ENCODE data around the gene INTU.

The INTU gene

DNA sequence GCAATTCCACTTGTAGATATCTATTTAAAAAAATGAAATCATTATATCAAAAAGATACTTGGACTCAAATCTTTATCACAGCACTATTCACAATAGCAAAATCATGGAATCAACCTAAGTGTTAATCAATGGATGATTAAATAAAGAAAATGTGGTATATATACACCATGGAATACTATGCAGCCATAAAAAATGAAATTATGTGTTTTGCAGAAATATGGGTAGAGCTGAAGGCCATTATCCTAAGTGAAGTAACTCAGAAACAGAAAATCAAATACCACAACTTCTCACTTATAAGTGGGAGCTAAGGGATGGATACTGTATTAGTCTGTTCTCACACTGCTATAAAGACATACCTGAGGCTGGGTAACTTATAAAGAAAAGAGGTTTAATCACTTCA is 14.3 kb upstream of the INTU start:
- Histone ChIP-seq H3K27me3 (ENCODE audit: low read depth, low read length) (peaks cover 8% of the 10 kb centered on the region), H3K36me3 (ENCODE audit: control insufficient read depth in 1 of 2, insufficient read depth in 2 of 2, low read length in 2 of 2) (no peaks in the 10 kb centered on the region), H3K4me3 (ENCODE audit: low read depth in 1 of 2, low read length in 2 of 2) (no peak overlapping the region), H3K9me3 (ENCODE audit: control insufficient read depth in 1 of 2, low read length in 2 of 2) (no peaks in the 10 kb centered on the region), H3K4me1 (ENCODE audit: control insufficient read depth in 1 of 2, insufficient read depth in 2 of 2, low read length in 2 of 2) (peaks cover 0 to 6% of the 10 kb centered on the region in 2 donors), H3K27ac (ENCODE audit: low read length) (no peak overlapping the region)

DNA sequence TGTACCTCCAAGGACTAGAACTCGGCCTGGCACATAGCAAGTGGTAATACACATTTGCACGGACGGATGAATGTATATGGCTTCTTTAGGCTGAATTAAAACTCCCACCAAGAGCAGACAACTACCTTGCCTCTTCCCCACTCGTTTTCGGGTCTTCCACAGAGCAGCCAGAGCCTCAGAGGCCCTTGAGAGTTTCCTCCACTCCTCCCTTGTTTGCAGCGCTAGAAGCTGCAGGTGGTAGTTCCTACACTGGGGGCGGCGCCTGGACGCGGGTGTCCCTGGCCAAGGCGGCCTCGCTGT is 10.2 kb upstream of the INTU start:
- peaks cover 0 to 6% of the 10 kb centered on the region in 2 donors for H3K4me1 ChIP-seq (ENCODE audit: control insufficient read depth in 1 of 2, insufficient read depth in 2 of 2, low read length in 2 of 2)
- H3K36me3 ChIP-seq (ENCODE audit: control insufficient read depth in 1 of 2, insufficient read depth in 2 of 2, low read length in 2 of 2) = no peaks in the 10 kb centered on the region
- H3K27me3 ChIP-seq (ENCODE audit: low read depth, low read length) = peaks cover 15% of the 10 kb centered on the region
- no peaks in the 10 kb centered on the region for H3K9me3 ChIP-seq (ENCODE audit: control insufficient read depth in 1 of 2, low read length in 2 of 2)
- peak overlapping the region; percentile 63 to 90 for H3K4me3 ChIP-seq (ENCODE audit: low read depth in 1 of 2, low read length in 2 of 2)
- no peak overlapping the region for H3K27ac ChIP-seq (ENCODE audit: low read length)

DNA sequence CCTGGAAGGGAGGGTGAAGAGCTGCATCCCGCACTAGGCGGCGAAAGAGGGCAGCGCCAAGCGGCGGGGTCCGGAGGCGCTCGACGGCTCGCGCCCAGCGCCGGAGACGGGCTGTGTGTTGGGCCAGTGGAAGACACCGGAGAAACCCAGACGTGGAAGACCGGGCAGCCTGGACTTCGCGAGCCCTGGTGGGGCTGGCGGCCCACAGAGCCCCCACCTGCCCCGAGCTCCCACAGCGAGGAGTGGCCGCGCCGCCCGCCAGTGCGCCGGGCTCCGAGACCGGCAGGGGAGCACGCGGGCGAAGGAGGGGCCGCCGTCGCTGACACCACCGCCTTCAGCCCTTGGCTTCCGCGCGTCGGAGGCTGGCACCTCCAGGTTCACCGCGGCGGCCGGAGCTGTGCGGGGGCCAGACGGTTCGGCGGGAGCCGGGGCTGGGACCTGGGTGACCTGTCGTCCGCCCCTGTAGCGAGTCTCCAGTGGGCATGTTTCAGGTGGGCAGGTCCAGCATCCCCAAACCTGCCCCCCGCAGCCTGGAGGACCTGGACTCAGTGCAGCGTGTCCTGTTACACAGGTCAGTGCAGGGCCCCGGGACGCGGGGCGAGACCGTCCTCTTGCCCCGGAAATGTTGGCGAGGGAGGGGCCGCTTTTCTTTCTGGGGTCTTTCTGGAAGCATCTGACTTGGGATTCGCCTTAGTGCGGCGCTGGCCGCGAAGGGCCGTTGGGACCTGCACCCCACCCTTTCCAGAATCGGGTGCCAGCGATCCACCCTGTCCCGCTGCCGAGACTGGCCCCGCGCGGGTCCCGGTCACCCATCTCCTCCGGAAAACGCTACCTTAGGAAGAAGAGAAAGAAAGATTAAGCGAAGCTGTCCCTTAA is 9.6 kb upstream of the INTU start:
- Histone ChIP-seq H3K9me3 (ENCODE audit: control insufficient read depth in 1 of 2, low read length in 2 of 2) (no peaks in the 10 kb centered on the region), H3K27me3 (ENCODE audit: low read depth, low read length) (peaks cover 15% of the 10 kb centered on the region), H3K36me3 (ENCODE audit: control insufficient read depth in 1 of 2, insufficient read depth in 2 of 2, low read length in 2 of 2) (no peaks in the 10 kb centered on the region), H3K4me3 (ENCODE audit: low read depth in 1 of 2, low read length in 2 of 2) (peak overlapping the region; percentile 63 to 90), H3K27ac (ENCODE audit: low read length) (no peak overlapping the region), H3K4me1 (ENCODE audit: control insufficient read depth in 1 of 2, insufficient read depth in 2 of 2, low read length in 2 of 2) (peaks cover 0 to 6% of the 10 kb centered on the region in 2 donors)

DNA sequence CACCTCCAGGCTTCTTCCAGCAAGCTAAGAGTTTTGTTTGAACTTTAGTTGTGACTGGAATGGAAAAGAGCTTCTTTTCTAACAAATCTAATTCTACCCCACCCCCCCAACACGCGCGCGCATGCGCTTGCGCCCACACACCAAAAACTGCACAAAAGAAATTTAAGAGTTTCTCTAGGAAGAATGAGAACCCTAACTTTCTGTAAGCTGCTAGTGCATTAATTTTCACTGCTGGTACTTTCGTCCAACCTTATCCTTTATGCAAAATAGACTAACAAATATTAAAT is 9.0 kb upstream of the INTU start:
- no peaks in the 10 kb centered on the region for H3K36me3 ChIP-seq (ENCODE audit: control insufficient read depth in 1 of 2, insufficient read depth in 2 of 2, low read length in 2 of 2)
- H3K4me3 ChIP-seq (ENCODE audit: low read depth in 1 of 2, low read length in 2 of 2) = peak overlapping the region; percentile 63 to 90
- peaks cover 15% of the 10 kb centered on the region for H3K27me3 ChIP-seq (ENCODE audit: low read depth, low read length)
- H3K9me3 ChIP-seq (ENCODE audit: control insufficient read depth in 1 of 2, low read length in 2 of 2) = no peaks in the 10 kb centered on the region
- no peak overlapping the region for H3K27ac ChIP-seq (ENCODE audit: low read length)
- H3K4me1 ChIP-seq (ENCODE audit: control insufficient read depth in 1 of 2, insufficient read depth in 2 of 2, low read length in 2 of 2) = peaks cover 0 to 6% of the 10 kb centered on the region in 2 donors

DNA sequence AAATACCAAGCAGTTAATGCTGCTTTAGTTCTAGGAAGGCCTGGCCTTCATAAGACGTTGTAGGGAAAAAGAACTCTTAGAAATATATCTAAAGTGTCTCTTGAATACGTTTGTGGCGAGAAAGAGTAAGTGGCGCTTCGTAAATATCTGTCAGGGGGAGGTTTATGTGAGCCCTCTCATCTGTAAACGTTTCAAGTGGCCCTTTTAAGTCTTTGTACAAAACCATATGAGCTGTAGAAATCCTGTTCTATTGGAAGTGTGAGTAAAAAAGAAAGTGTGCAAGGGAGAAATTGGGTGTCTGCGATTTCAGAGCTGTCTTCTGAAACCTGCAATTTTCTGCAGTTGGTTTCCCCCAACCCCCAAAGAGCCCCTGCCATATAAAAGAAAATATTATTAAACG is 8.6 kb upstream of the INTU start:
- no peaks in the 10 kb centered on the region for H3K9me3 ChIP-seq (ENCODE audit: control insufficient read depth in 1 of 2, low read length in 2 of 2)
- H3K27ac ChIP-seq (ENCODE audit: low read length) = no peak overlapping the region
- peaks cover 0 to 6% of the 10 kb centered on the region in 2 donors for H3K4me1 ChIP-seq (ENCODE audit: control insufficient read depth in 1 of 2, insufficient read depth in 2 of 2, low read length in 2 of 2)
- H3K36me3 ChIP-seq (ENCODE audit: control insufficient read depth in 1 of 2, insufficient read depth in 2 of 2, low read length in 2 of 2) = no peaks in the 10 kb centered on the region
- peaks cover 15% of the 10 kb centered on the region for H3K27me3 ChIP-seq (ENCODE audit: low read depth, low read length)
- peak overlapping the region; percentile 63 to 90 for H3K4me3 ChIP-seq (ENCODE audit: low read depth in 1 of 2, low read length in 2 of 2)

DNA sequence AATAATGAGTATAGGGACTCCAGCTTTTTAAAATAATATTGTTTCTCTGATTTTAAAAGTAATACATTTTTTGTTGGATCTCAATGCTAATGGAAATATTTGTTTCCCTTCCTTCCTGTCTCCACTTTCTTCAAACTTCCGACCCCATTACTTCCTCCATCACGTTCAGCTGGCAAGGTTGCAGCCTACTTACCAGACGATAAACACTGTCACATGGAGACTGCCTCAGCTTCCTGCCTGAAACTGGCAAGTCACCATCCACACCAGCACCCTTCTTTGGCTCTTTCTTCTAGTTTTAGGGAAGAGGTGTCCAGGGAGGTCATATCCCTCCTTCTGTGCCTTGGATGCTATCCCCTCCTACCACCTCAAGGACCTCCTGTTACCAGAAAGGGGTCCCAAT is 3.4 kb upstream of the INTU start:
- no peaks in the 10 kb centered on the region for H3K9me3 ChIP-seq (ENCODE audit: control insufficient read depth in 1 of 2, low read length in 2 of 2)
- H3K4me1 ChIP-seq (ENCODE audit: control insufficient read depth in 1 of 2, insufficient read depth in 2 of 2, low read length in 2 of 2) = peaks cover 0 to 16% of the 10 kb centered on the region in 2 donors
- no peaks in the 10 kb centered on the region for H3K36me3 ChIP-seq (ENCODE audit: control insufficient read depth in 1 of 2, insufficient read depth in 2 of 2, low read length in 2 of 2)
- no peak overlapping the region for H3K27ac ChIP-seq (ENCODE audit: low read length)
- no peaks in the 10 kb centered on the region for H3K27me3 ChIP-seq (ENCODE audit: low read depth, low read length)
- no peak overlapping the region for H3K4me3 ChIP-seq (ENCODE audit: low read depth in 1 of 2, low read length in 2 of 2)

DNA sequence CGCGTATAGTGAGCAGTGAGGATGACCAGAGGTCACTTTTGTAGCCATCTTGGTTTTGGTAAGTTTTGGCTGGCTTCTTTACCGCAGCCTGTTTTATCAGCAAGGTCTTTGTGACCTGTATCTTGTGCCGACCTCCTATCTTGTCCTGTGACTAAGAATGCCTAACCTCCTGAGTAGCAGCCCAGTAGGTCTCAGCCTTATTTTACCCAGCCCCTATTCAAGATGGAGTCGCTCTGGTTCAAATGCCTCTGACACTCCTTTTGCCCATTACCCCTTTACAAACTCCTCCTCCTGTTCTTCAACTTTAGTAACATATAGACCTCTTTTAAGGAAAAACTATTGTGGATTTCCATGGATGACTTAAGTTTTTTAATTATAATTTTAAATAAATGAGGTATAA is 2.6 kb upstream of the INTU start:
- Histone ChIP-seq H3K36me3 (ENCODE audit: control insufficient read depth in 1 of 2, insufficient read depth in 2 of 2, low read length in 2 of 2) (no peaks in the 10 kb centered on the region), H3K27ac (ENCODE audit: low read length) (no peak overlapping the region), H3K27me3 (ENCODE audit: low read depth, low read length) (no peaks in the 10 kb centered on the region), H3K4me3 (ENCODE audit: low read depth in 1 of 2, low read length in 2 of 2) (no peak overlapping the region), H3K9me3 (ENCODE audit: control insufficient read depth in 1 of 2, low read length in 2 of 2) (no peaks in the 10 kb centered on the region), H3K4me1 (ENCODE audit: control insufficient read depth in 1 of 2, insufficient read depth in 2 of 2, low read length in 2 of 2) (peaks cover 0 to 16% of the 10 kb centered on the region in 2 donors)

DNA sequence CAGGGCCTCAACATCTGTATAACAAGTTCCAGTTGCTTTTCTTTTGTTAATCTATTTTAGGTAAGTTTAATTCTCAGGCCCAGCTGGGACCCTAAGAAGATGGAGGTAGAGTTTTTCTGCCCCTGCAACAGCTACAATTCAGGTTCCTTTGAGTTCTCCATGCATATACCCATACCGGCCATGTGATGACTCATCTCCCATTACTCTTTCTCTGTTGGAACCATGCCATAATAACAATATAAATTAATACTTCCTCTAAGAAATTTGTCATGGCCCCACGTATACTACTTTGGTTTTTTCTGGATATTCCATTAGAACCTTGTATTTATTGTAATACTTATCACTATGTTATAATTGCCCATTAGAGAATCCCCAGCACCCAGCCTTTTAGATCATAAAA is 1.3 kb upstream of the INTU start:
- H3K4me1 ChIP-seq (ENCODE audit: control insufficient read depth in 1 of 2, insufficient read depth in 2 of 2, low read length in 2 of 2) = peaks cover 0 to 16% of the 10 kb centered on the region in 2 donors
- H3K27ac ChIP-seq (ENCODE audit: low read length) = no peak overlapping the region
- H3K4me3 ChIP-seq (ENCODE audit: low read depth in 1 of 2, low read length in 2 of 2) = no peak overlapping the region
- no peaks in the 10 kb centered on the region for H3K36me3 ChIP-seq (ENCODE audit: control insufficient read depth in 1 of 2, insufficient read depth in 2 of 2, low read length in 2 of 2)
- no peaks in the 10 kb centered on the region for H3K9me3 ChIP-seq (ENCODE audit: control insufficient read depth in 1 of 2, low read length in 2 of 2)
- no peaks in the 10 kb centered on the region for H3K27me3 ChIP-seq (ENCODE audit: low read depth, low read length)

DNA sequence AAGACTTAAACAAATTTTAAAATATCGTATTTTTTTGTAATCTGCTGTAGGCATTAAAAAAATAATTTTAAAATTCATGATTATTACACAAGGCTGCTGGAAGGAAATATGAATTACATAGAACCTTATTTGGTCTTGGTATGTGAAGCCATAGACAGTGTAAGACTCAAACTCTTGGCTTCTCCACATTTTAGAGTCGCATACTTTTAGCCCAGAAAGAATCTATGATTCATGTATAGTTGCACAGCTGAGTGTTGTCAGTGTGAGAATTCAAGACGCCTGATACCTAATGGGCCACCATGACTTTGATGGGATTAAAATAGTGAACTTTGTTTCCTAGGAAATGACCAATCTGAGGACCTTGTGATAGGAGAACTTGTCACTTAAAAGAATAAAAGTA is 1.4 kb downstream of the INTU start:
- Histone ChIP-seq H3K36me3 (ENCODE audit: control insufficient read depth in 1 of 2, insufficient read depth in 2 of 2, low read length in 2 of 2) (no peaks in the 10 kb centered on the region), H3K9me3 (ENCODE audit: control insufficient read depth in 1 of 2, low read length in 2 of 2) (no peaks in the 10 kb centered on the region), H3K4me1 (ENCODE audit: control insufficient read depth in 1 of 2, insufficient read depth in 2 of 2, low read length in 2 of 2) (peaks cover 0 to 16% of the 10 kb centered on the region in 2 donors), H3K27ac (ENCODE audit: low read length) (no peak overlapping the region), H3K4me3 (ENCODE audit: low read depth in 1 of 2, low read length in 2 of 2) (no peak overlapping the region), H3K27me3 (ENCODE audit: low read depth, low read length) (no peaks in the 10 kb centered on the region)

DNA sequence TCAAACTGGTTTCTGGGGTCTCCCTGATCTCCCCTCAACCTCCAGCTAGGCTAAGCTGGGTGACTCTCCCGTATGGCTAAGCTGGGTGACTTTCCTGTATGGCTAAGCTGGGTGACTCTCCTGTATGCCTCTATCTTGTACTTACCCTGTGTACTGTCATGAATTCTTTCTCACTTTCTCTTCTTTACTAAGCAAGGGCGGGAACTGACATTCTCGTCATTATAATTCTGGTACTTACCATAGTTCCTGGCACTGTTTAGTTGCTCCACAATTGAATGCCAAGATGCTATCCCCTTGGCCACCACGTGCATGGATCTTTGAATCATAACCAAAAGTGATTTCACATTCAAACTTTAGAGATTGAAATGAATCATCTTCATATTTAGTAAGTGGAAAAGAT is 8.8 kb downstream of the INTU start:
- Histone ChIP-seq H3K27ac (ENCODE audit: low read length) (no peak overlapping the region), H3K4me3 (ENCODE audit: low read depth in 1 of 2, low read length in 2 of 2) (no peak overlapping the region), H3K4me1 (ENCODE audit: control insufficient read depth in 1 of 2, insufficient read depth in 2 of 2, low read length in 2 of 2) (peaks cover 0 to 4% of the 10 kb centered on the region in 2 donors), H3K36me3 (ENCODE audit: control insufficient read depth in 1 of 2, insufficient read depth in 2 of 2, low read length in 2 of 2) (peaks cover 0 to 8% of the 10 kb centered on the region in 2 donors), H3K9me3 (ENCODE audit: control insufficient read depth in 1 of 2, low read length in 2 of 2) (no peaks in the 10 kb centered on the region), H3K27me3 (ENCODE audit: low read depth, low read length) (no peaks in the 10 kb centered on the region)

DNA sequence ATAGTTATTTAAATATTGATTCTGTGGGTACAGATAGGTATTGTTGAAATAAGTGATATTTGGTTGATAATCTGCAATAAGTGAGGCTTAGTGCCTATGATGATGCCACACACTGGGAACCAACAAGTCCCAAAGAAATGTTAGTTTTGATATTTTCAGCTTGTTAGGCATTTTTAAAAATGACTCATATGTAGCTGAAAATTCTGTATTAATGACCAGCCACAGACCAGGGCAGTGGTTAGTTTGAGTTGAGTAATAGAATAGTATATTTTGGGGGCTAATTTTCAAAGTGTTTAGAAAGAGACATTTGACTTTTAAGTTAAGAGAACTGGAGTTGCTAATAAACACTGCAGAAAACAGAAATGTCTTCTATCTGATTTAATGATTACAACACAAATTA is 9.4 kb downstream of the INTU start:
- Histone ChIP-seq H3K36me3 (ENCODE audit: control insufficient read depth in 1 of 2, insufficient read depth in 2 of 2, low read length in 2 of 2) (peaks cover 0 to 12% of the 10 kb centered on the region in 2 donors), H3K9me3 (ENCODE audit: control insufficient read depth in 1 of 2, low read length in 2 of 2) (no peaks in the 10 kb centered on the region), H3K27me3 (ENCODE audit: low read depth, low read length) (no peaks in the 10 kb centered on the region), H3K27ac (ENCODE audit: low read length) (no peak overlapping the region), H3K4me1 (ENCODE audit: control insufficient read depth in 1 of 2, insufficient read depth in 2 of 2, low read length in 2 of 2) (peaks cover 0 to 4% of the 10 kb centered on the region in 2 donors), H3K4me3 (ENCODE audit: low read depth in 1 of 2, low read length in 2 of 2) (no peak overlapping the region)

DNA sequence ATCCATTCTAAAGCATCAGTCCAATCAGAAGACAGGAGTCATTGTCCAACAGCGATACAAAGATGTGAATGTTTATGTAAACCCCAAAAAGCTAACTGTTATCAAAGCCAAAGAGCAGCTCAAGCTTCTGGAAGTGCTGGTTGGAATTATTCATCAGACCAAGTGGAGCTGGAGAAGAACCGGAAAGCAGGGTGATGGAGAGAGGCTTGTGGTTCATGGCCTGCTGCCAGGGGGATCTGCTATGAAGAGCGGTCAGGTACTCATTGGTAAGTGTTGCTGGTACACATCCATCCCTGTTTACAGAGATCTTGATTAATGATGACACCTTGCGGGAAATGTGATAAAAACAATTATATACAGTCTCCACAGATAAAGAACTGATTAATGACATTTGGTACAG is 11.0 kb downstream of the INTU start:
- peaks cover 0 to 14% of the 10 kb centered on the region in 2 donors for H3K36me3 ChIP-seq (ENCODE audit: control insufficient read depth in 1 of 2, insufficient read depth in 2 of 2, low read length in 2 of 2)
- H3K4me3 ChIP-seq (ENCODE audit: low read depth in 1 of 2, low read length in 2 of 2) = no peak overlapping the region
- H3K4me1 ChIP-seq (ENCODE audit: control insufficient read depth in 1 of 2, insufficient read depth in 2 of 2, low read length in 2 of 2) = peaks cover 0 to 4% of the 10 kb centered on the region in 2 donors

More for the DNA sequence above, 11.0 kb downstream of the INTU start:
- Histone ChIP-seq H3K9me3 (ENCODE audit: control insufficient read depth in 1 of 2, low read length in 2 of 2) (no peaks in the 10 kb centered on the region), H3K27me3 (ENCODE audit: low read depth, low read length) (no peaks in the 10 kb centered on the region), H3K27ac (ENCODE audit: low read length) (no peak overlapping the region)

Measured in muscle layer of duodenum (tissue), 2 donors.